DMS79 (cell line): ENCODE measurements around the gene ELFN2.
"Not testable (repeated sequence)": the region's sequence is repeated elsewhere in the genome, so short reads cannot be mapped to it uniquely, and the experiment has no call there.

Source experiments
- DNase-seq: peaks from one replicate; lab custom pipeline; 2025; lab: John Stamatoyannopoulos, UW

The ELFN2 gene

GRCh38 chr22:37334859-37335805 lies 92.1 kb downstream of the ELFN2 start:
- no peak for DNase-seq

GRCh38 chr22:37334461-37334858 lies 92.8 kb downstream of the ELFN2 start:
- no peak for DNase-seq

GRCh38 chr22:37333724-37334460 lies 93.4 kb downstream of the ELFN2 start:
- DNase-seq, result no peak

GRCh38 chr22:37331856-37332536 lies 95.3 kb downstream of the ELFN2 start:
- no peak for DNase-seq

- no peak for DNase-seq
Measured at GRCh38 chr22:37331034-37331428, 96.2 kb downstream of the ELFN2 start.

GRCh38 chr22:37330200-37331033 lies 96.9 kb downstream of the ELFN2 start:
- DNase-seq, result no peak

- no peak for DNase-seq
Measured at GRCh38 chr22:37329238-37330140, 97.8 kb downstream of the ELFN2 start.

GRCh38 chr22:37328538-37329237 lies 98.6 kb downstream of the ELFN2 start:
- not testable (repeated sequence) for DNase-seq

GRCh38 chr22:37328017-37328416 lies 99.3 kb downstream of the ELFN2 start:
- no peak for DNase-seq

GRCh38 chr22:37326726-37327125 lies 100.6 kb downstream of the ELFN2 start:
- DNase-seq, result no peak

- no peak for DNase-seq
Measured at GRCh38 chr22:37325039-37325395, 102.3 kb downstream of the ELFN2 start.

GRCh38 chr22:37324340-37325038 lies 102.8 kb downstream of the ELFN2 start:
- no peak for DNase-seq

GRCh38 chr22:37320726-37321677 lies 106.3 kb downstream of the ELFN2 start:
- DNase-seq, result no peak

- no peak for DNase-seq
Measured at GRCh38 chr22:37319469-37319868, 107.8 kb downstream of the ELFN2 start.

GRCh38 chr22:37318364-37319109 lies 108.7 kb downstream of the ELFN2 start:
- no peak for DNase-seq
